AG09319 (cell line): ENCODE data around the gene UFSP2.

ENCODE experiments used
- DNase-seq: peaks from one replicate; pipeline ENCODE4 v3.0.0-alpha.2; 2010; ENCODE audit warnings: low read depth; ENCODE audit errors: extremely low read depth
- CTCF ChIP-seq: IDR thresholded peaks from 2 replicates; pipeline ENCODE4 v1.5.1; 2011; ENCODE audit warnings: low read depth, mild to moderate bottlenecking, inconsistent platforms, low read length, moderate library complexity

Gene UFSP2

GRCh38 chr4:185425647-185426352 lies at the start of gene UFSP2:
Gene UFSP2, minus strand, starts transcription at chr4:185425964. Its CDS starts 96 bp downstream, at chr4:185425868.
- DNase-seq: peak; percentile 70
- no peak; the same call in 1 of the 2 replicates for TF ChIP-seq CTCF

- TF ChIP-seq CTCF: no peak
- DNase-seq: no peak
These were observed 47.5 kb upstream of the UFSP2 start for GRCh38 chr4:185473247-185473646.

- DNase-seq: no peak
- TF ChIP-seq CTCF: no peak
These were observed 46.4 kb upstream of the UFSP2 start for GRCh38 chr4:185472103-185472542.

GRCh38 chr4:185471235-185472102 lies 45.7 kb upstream of the UFSP2 start, which contains the start of gene CCDC110:
Gene CCDC110, minus strand, starts transcription at chr4:185471733. Its CDS starts 50 bp downstream, at chr4:185471683.
- peak; percentile 35 for TF ChIP-seq CTCF
- peak; percentile 89 for DNase-seq

- DNase-seq: no peak
- TF ChIP-seq CTCF: no peak
These were observed 44.9 kb upstream of the UFSP2 start for GRCh38 chr4:185470501-185471195.

- no peak for TF ChIP-seq CTCF
- DNase-seq: no peak
These were observed 43.9 kb upstream of the UFSP2 start for GRCh38 chr4:185469580-185470154.
